PC-9 (cell line): ENCODE data around the gene SMIM1.

Experiments
- CTCF ChIP-seq: fragments of 200-600 bp; sonication (generic); conservative IDR thresholded peaks from 2 replicates; pipeline ENCODE4 v1.6.1; 2017; ENCODE audit warnings: mixed run types, antibody characterized with exemption, mild to moderate bottlenecking, moderate library complexity
- EZH2 ChIP-seq: fragments of 200-600 bp; sonication (generic); IDR thresholded peaks from 2 replicates; pipeline ENCODE4 v1.8.0; 2017; ENCODE audit warnings: antibody characterized with exemption, low read depth

GRCh38 chr1:3759164-3759563 lies 13.4 kb upstream of the SMIM1 start:
- TF ChIP-seq CTCF (no peak), EZH2 (no peak)
